OCI-LY7 (cell line): ENCODE data around the gene GOSR1. TPM values are rescaled to one million over a fixed set of nuclear protein-coding genes. Genes with fewer than 3 reads are reported as not detected.

Experiments
- BruUV-seq: library from RNA; stranded (reverse); fragments of 400-500 nt; replicated peaks from 2 replicates; lab custom pipeline; 2021; lab: Mats Ljungman, UMichigan
- CTCF ChIA-PET: fragments of 300-600 bp; sonication (Branson Sonifier 250); formaldehyde crosslinking; loops from one replicate; lab custom pipeline; 2022; ENCODE audit warnings: antibody characterized with exemption; ENCODE audit not compliant: unreplicated experiment; lab: Charles Lee
- POLR2A ChIA-PET: fragments of 300-600 bp; sonication (Branson Sonifier 250); formaldehyde crosslinking; loops from one replicate; lab custom pipeline; 2022; ENCODE audit warnings: antibody characterized with exemption; lab: Charles Lee
- DNase-seq: peaks from one replicate; pipeline ENCODE4 v3.0.0-alpha.2; 2015; ENCODE audit warnings: low spot score
- H2AFZ ChIP-seq: fragments of 200-600 bp; sonication (generic), shearing (Covaris generic); 2 replicates; pipeline ENCODE4 v1.6.1; 2014; ENCODE audit warnings: mild to moderate bottlenecking, antibody characterized with exemption, low read length, moderate library complexity
- H3K27ac ChIP-seq: fragments of 200-600 bp; sonication (generic); 2 replicates; pipeline ENCODE4 v1.5.1; 2014; ENCODE audit warnings: mixed run types, low read depth, mild to moderate bottlenecking, moderate library complexity, low read length, inconsistent platforms; ENCODE audit not compliant: poor library complexity, severe bottlenecking
- H3K36me3 ChIP-seq: fragments of 200-600 bp; sonication (generic); 2 replicates; pipeline ENCODE4 v1.6.1; 2014; ENCODE audit warnings: mild to moderate bottlenecking, antibody characterized with exemption, low read length, moderate library complexity, mixed read lengths; ENCODE audit not compliant: insufficient read depth
- H3K4me1 ChIP-seq: fragments of 200-600 bp; sonication (generic); 2 replicates; pipeline ENCODE4 v1.5.1; 2014; ENCODE audit warnings: mild to moderate bottlenecking, low read length; ENCODE audit not compliant: insufficient read depth, poor library complexity, severe bottlenecking
- H3K4me2 ChIP-seq: fragments of 200-600 bp; sonication (generic); 2 replicates; pipeline ENCODE4 v1.6.1; 2014; ENCODE audit warnings: mild to moderate bottlenecking, low read length
- H3K4me3 ChIP-seq: fragments of 200-600 bp; sonication (generic); 2 replicates; pipeline ENCODE4 v1.5.1; 2014; ENCODE audit warnings: mild to moderate bottlenecking, low read depth, low read length; ENCODE audit not compliant: poor library complexity, severe bottlenecking
- H3K79me2 ChIP-seq: fragments of 200-600 bp; sonication (generic); 2 replicates; pipeline ENCODE4 v1.6.1; 2016; ENCODE audit warnings: low read depth, mild to moderate bottlenecking, low read length, moderate library complexity, mixed read lengths; ENCODE audit not compliant: insufficient read depth
- H3K9me2 ChIP-seq: fragments of 200-600 bp; sonication (generic); 2 replicates; pipeline ENCODE4 v1.6.1; 2016; ENCODE audit warnings: mild to moderate bottlenecking, low read length, mixed read lengths; ENCODE audit not compliant: insufficient read depth
- H3K9me3 ChIP-seq: fragments of 200-600 bp; sonication (generic); 2 replicates; pipeline ENCODE4 v1.6.1; 2014; ENCODE audit warnings: mild to moderate bottlenecking, mixed run types, low read length, mixed read lengths
- H4K20me1 ChIP-seq: fragments of 200-600 bp; sonication (generic); 2 replicates; pipeline ENCODE4 v1.6.1; 2014; ENCODE audit warnings: mild to moderate bottlenecking, antibody characterized with exemption, low read length, moderate library complexity, mixed read lengths; ENCODE audit not compliant: insufficient read depth
- CTCF ChIP-seq: fragments of 200-600 bp; sonication (generic); conservative IDR thresholded peaks from 2 replicates; pipeline ENCODE4 v1.5.1; 2014; ENCODE audit warnings: mild to moderate bottlenecking, antibody characterized with exemption, low read length, moderate library complexity, mixed read lengths
- EZH2phosphoT487 ChIP-seq: fragments of 200-600 bp; sonication (generic); IDR thresholded peaks from 2 replicates; pipeline ENCODE4 v1.6.1; 2018; ENCODE audit warnings: low read depth, borderline replicate concordance, mild to moderate bottlenecking, mixed run types, antibody characterized with exemption, low read length, moderate library complexity, mixed read lengths
- intact Hi-C: fragments of 100-400 bp; cut with micrococcal nuclease; formaldehyde crosslinking; loops from one replicate; pipeline ENCODE4 v1.10.0; 2022; ENCODE audit not compliant: unreplicated experiment
- total RNA-seq, 2 experiments: library from RNA; depleted of rRNA in 1 of 2; stranded (reverse); fragments of >200 nt in 1 of 2; shearing (Covaris generic) in 1 of 2; gene quantifications; 2 replicates each; pipeline ENCODE4 v1.2.3, GENCODE V29; 2014 to 2022

GOSR1 gene
- total RNA-seq, 2 experiments from 2014 or later, result 15.9 to 49.8 TPM

DNA sequence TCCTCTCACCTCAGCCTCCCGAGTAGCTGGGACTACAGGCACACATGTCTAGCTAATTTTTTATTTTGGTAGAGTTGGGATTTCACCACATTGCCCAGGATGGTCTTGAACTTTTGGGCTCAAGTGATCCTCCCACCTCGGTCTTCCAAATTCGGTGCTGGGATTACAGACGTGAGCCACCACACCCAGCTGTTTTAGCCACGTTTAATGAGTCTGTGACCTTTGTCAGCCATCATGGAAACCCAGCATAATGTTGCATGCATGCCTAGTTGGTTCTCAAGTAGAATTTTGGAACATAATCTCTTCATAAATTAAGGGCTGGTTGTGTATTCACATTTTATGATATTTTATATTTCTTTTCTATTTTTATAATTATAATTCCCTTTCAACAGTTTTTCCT, 42.0 kb downstream of the GOSR1 start:
- DNase-seq, result no peak
- H4K20me1 ChIP-seq, result no peaks in the 10 kb centered on the region
- no peak overlapping the region for H2AFZ ChIP-seq
- no TSS peak for BruUV-seq
- no peaks in the 10 kb centered on the region for H3K9me2 ChIP-seq
- H3K4me3 ChIP-seq, result no peak overlapping the region
- no peaks in the 10 kb centered on the region for H3K4me1 ChIP-seq
- ChIA-PET CTCF (no interaction called here), POLR2A (no interaction called here)
- no peak overlapping the region for H3K4me2 ChIP-seq
- H3K79me2 ChIP-seq, result no peaks in the 10 kb centered on the region
- TF ChIP-seq EZH2phosphoT487, result no peak
- no peak overlapping the region for H3K27ac ChIP-seq
- 0 out of 2 replicates have a peak, but pooled peaks cover 5% of the 10 kb centered on the region for H3K9me3 ChIP-seq
- intact Hi-C loops, result no loop called here
- H3K36me3 ChIP-seq, result peaks cover 58% of the 10 kb centered on the region

GRCh38 chr17:30519707-30520106, 42.5 kb downstream of the GOSR1 start:
- ChIA-PET CTCF (no interaction called here), POLR2A (no interaction called here)
- no peak for TF ChIP-seq EZH2phosphoT487
- no peak for TF ChIP-seq CTCF
- intact Hi-C loops, result no loop called here
- BruUV-seq, result no TSS peak
- no peak overlapping the region for H2AFZ ChIP-seq
- H3K9me2 ChIP-seq, result no peaks in the 10 kb centered on the region
- H3K36me3 ChIP-seq, result peaks cover 54% of the 10 kb centered on the region
- H3K9me3 ChIP-seq, result 0 out of 2 replicates have a peak, but pooled peaks cover 5% of the 10 kb centered on the region
- H4K20me1 ChIP-seq, result no peaks in the 10 kb centered on the region
- H3K79me2 ChIP-seq, result no peaks in the 10 kb centered on the region
- H3K27ac ChIP-seq, result no peak overlapping the region
- H3K4me2 ChIP-seq, result no peak overlapping the region
- no peak for DNase-seq
- H3K4me3 ChIP-seq, result no peak overlapping the region
- no peaks in the 10 kb centered on the region for H3K4me1 ChIP-seq

DNA sequence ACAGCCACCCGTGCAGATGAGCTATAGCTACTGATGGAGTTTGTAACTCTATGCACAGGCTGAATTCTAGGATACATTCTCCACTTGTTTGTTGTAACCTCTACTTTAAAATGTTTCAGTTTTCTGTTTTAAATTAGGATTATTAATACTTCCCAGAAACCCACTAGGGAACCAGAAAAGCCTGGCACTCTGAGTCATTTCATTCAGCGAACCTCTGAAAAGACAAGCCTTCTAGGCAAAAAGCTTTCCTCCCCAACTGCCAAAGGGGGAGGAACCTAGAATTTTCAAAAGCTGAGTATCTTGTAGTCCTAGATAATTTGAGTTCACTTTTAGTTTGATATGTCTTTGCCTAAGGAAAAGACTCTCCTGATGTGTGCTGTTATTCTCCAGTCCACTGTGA, 43.2 kb downstream of the GOSR1 start:
- ChIA-PET POLR2A (interaction anchor here (0.9 kb wide), 1 partner anchor 12 kb away, joined by 5 read pairs; no protein-coding TSS in a partner anchor), CTCF (no interaction called here)
- no peaks in the 10 kb centered on the region for H3K4me1 ChIP-seq
- H3K79me2 ChIP-seq, result no peaks in the 10 kb centered on the region
- H2AFZ ChIP-seq, result no peak overlapping the region
- H3K36me3 ChIP-seq, result peaks cover 51% of the 10 kb centered on the region
- no peak overlapping the region for H3K4me2 ChIP-seq
- BruUV-seq, result no TSS peak
- intact Hi-C loops, result no loop called here
- no peak for DNase-seq
- no peaks in the 10 kb centered on the region for H3K9me2 ChIP-seq
- H3K9me3 ChIP-seq, result 0 out of 2 replicates have a peak, but pooled peaks cover 5% of the 10 kb centered on the region
- TF ChIP-seq EZH2phosphoT487, result no peak
- no peak for TF ChIP-seq CTCF
- no peak overlapping the region for H3K4me3 ChIP-seq
- no peaks in the 10 kb centered on the region for H4K20me1 ChIP-seq
- H3K27ac ChIP-seq, result no peak overlapping the region
